GM18502 (cell line): ENCODE measurements around the gene SPOCK1.

ENCODE experiments used
- ATAC-seq: cut with Tn5 transposase; IDR thresholded peaks from one replicate; pipeline ENCODE4 v1.9.1; 2021; ENCODE audit warnings: mild to moderate bottlenecking; ENCODE audit not compliant: unreplicated experiment, poor library complexity

Gene SPOCK1

DNA sequence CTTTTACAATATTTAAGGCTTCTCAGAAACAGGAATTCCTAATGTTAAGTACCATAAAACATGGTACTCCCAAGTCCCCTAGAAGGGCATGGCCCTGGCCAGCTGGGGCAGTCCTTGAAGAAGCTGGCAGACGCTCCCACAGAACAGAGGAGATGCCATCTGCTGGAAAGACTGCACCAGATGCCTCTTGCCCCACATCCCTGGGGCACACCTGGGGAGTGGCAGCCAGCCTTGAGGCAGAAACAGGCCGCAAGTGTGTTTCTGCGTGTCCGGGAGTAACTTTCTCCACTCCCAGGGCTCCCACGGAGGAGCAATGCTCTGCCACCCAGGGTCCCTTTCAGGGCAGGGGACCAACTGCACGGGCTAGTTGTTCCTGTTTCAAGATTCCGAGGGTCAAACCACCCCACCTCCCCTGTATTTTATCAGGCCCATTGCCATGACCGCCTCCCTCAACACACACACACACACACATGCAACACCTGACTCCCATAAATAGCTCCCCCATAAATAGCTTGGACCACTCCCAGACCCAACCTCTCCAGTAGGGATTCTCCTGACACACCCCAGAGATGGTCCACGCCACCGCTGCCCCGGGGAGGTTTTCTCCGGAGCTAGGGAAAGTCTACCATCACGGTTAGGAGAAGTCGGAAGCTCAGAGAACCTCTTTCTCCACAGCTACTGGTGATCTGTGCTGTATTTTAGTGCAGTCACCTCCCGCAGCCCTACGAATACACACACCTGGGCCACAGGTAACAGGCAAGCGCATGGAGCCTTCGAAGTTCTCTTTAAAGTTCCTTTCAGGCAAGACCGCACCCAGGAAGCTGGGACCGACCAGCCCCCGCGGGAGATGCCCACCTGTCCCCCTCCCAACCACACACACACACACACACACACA is 1.5 kb downstream of the SPOCK1 start:
- no peak for ATAC-seq

DNA sequence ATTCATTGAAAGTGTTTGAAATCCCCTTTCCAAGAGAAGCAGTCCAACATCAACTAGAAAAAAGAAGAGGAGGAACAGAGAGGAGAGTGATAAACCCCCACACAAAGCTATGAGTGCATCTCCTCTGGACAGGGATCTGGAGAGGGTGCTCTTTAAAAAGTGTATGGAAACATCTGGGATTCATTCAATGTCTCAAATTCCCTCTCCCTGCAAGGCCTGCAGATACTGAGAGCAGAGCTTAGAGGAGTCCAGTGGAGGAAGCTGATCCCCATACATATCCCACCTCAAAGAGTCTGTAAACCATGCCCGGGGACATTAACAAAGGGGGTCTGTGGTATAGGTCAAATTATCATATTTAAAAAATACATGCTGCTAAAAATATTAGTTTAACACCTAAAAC is 2.2 kb downstream of the SPOCK1 start:
- no peak for ATAC-seq

DNA sequence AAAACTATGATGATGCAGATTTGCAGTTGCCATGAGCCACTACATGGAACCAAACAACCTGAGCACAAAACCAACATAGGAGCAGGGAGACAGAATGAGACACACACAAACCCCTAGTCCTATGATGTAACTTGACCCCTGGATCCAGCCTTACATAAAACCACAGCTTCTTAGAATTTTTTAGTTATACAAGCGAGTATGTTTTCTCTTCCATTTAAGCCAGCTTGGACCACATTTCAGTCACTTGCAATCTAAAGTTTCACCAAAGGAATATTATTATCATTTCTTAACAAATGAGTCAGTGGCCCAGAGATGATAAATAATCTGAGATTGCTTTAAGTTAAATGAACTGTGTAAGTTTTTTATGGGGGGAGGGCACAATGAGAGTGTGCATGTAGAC is 6.8 kb downstream of the SPOCK1 start:
- no peak for ATAC-seq

DNA sequence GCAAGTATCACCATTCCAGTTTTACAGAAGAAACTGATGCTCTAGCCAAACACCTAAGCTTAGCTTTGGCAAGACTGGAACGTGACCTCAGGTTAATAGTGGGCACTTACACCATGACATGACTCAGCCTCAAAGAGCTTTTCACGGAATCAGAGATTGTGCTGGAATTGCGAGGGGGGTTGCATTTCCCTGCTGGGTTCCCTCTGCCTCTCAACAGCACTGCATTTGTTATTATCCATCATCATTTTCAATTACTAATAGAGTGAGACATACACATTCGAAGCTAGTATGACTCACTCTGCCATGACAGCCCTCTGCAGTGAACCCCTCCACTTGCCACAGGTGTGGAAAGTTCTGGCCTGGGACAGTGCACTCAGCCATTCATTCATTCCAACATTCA is 8.0 kb downstream of the SPOCK1 start:
- ATAC-seq: no peak

DNA sequence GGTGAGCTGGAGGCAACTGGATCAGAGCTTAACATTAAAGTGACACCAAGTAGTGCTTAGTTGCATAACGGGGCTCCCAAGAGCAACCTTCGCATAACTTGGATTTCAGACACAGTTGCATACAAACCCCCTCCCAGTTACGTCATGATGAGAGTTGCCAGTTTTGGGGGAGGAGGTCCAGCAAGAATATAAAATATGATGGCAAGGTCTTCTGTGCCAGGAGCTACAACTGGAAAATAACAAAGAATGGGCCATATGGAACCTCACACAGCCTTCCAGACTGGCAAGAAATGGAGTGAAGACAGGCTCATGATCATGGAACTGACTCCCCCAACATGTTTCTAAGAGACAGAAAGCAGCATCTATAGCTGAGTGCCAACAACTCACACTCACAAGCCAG is 8.5 kb downstream of the SPOCK1 start:
- no peak for ATAC-seq

DNA sequence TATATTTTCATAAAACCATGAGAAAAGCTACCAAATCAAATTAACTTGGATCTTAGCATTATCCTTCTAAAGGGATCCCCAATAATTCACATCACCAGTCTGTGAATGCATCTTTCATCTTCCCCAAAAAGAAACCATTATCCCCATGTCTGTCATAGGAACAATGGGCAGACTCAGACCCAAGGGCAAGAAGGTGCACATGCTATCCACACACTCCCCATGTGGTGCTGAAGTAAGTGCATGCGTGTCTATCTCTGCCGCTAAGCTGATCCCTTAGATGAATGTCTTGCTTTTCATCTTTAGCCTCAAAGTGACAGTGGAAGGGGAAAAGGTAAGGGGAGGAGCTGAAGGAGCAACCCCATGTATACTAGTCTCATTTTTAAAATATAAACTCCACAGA is 10.2 kb downstream of the SPOCK1 start:
- no peak for ATAC-seq

DNA sequence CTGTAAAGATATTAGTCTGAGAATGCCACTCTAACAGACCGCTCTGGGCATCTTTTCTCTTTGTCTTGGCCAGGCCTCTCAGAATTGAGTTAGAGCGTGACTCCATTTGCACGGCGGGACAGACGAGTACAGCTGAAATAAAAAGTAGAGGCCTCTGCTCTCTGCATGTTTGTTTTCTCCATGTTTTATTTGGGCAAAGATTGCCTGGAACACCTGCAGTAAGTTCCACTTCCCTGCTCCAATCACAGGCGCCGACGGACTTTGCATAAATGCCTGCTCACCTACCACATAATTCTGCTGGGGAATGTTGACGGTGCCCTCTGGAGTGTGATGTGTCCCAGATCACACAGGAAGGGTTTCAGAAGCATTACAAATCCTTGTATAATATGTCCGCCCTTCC is 10.6 kb downstream of the SPOCK1 start:
- ATAC-seq: no peak

DNA sequence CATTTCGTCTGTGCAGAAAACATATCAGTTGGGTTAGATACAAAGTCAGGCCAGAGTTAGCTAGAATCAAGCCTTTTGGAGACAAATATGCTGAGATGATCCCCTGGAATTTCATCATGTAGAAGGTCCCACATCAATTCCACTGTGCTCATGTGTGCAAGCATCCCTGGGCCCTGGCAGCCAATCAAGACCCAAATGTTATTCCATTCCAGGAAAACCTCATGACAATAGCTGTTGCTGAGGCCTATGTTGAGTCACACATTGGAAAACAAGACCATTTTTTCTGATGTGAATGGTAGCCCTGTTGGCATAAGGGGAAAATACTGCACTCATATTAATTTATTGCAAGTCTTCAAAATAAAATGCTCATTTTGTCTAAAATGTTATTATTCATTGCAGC is 11.5 kb downstream of the SPOCK1 start:
- no peak for ATAC-seq

DNA sequence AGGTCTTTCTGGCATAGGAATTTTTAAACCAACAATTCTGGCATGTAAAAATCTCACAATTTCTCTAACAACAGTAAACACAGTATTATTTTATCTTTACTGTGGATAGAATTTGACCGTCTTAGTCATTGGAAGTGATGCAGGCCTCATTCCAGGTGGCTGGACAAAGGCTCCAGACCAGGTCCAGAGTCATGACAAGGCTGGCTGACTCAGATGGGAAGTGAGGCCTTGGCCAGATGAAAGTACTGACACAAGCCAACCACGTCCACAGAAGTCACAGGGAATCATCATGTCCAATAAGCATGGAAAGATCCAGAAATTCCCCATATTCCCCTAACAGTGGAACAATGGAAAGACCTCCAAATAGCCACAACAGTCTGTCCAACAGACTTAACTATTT is 12.4 kb downstream of the SPOCK1 start:
- ATAC-seq: no peak

DNA sequence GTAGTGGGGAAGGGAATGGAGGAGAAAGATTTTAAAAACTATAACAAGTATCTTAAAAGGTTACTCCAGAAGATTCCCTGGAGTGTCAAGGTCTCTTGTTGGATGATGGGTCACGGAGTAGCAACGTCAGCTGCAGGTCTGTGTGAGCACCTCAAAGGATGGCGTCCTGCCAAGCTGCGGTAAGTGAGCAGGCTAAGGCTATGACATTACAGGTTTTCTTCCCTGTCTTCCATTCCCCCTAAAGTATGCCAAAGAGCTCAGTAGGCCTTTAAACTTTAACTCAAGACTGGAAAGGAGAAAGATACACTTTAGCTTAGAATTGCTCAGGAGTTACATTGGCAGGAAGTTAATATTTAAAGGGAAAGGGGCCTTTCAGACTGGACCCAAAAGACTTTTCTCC is 17.5 kb downstream of the SPOCK1 start:
- no peak for ATAC-seq

DNA sequence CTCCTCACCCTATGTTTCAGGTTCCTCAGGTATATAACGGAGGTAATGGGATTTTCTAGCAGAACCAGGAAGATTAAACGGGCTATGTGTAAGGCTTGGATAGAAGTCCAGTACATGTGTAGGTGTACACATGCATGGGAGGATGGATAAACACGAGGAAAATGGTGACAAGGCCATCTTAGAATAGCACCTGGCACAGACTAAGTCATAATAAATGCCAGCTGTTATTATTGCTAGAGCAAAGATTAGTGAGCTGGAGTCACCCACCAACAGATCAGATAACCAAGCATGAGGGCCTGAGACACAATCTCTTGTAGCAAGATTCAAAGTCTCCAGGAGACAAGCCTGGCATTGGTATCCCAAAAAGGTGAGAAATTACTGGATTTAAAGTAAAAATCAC is 21.1 kb downstream of the SPOCK1 start:
- ATAC-seq: no peak

DNA sequence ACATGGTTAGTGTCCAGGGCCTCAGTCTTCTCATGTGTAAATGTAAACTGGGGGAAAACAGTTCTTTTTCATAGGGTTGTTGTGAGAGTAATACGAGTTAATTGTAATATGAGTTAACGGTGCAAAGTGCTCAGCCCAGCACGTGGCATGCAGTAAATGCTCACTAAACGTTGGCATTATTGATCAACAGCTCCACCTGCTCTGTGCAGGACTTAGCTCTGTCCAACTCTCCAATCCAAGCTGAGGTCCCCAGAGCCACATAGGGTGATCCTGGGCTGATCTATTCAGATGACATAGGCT is 28.3 kb downstream of the SPOCK1 start:
- ATAC-seq: no peak

DNA sequence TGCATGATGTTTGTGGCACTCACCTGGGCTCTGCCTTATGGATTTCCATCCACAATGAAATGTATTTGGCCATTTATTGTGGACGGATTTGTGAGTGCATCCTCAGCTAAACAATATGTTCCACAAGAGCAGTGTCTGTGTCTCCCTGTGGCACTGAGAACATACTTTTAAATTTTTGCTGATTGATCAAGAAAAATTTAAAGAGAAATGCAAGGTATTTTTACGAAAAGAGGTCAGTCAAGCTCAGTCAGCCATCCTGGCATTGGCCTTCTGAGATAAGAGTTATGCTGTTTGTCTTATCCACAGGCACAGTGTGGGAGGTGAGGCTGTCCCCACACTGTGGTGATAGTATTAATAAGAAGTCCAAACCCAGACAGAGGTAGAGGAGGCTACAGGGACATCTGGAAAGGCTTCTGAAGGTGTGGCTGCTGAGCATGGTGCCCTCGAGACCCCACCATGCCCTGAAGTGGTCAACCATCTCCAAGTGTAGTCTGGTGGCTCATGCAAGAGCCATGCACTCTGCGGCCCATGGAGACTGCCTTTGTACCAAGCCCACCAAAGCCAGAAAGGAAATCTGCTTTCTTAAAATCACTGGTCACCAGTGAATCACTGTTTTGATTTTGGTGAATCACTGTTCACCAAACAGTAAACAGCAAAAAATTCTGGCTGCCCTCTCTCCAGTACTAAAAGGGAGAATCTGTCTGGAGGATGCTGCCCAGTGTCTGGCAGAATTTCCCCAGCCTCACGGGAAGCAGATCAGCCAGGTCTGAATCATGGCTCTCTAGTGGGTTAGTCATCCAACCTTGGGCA is 28.8 kb downstream of the SPOCK1 start:
- ATAC-seq: no peak

DNA sequence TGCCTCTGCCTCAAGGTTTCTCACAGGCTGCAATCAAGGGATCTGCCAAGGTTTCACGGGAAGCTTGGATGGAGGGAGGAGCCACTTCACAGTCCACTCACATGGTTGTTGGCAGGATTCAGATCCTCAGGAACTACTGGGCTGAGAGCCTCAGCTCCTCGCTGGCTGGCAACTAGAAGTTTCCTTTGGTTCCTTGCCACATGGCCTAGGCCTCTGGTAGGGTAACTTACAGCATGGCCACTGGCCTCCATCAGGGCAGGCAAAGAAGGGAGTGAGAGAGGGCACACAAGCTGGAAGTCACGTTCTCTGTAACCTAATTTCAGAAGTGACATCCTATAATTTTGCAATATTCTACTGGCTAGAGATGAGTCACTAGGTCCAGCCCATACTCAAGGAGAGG is 32.2 kb downstream of the SPOCK1 start:
- no peak for ATAC-seq

DNA sequence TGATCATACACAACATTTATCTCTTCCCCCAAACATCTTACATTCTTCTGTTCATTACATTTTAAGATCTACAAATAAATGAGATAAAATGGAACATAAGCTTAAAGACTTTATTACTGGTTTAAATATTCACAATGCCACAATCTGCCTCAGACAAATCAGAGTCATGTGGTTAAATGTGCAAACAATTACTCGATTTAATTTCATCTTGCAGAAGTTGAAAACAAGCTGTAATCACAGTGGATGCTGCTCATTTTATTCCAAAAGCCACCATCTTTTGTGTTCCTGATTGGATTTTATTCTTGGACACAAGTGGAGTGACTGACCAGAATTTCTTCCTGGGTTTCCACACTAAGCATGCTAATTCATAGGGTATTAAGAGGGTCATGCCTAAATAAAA is 33.2 kb downstream of the SPOCK1 start:
- no peak for ATAC-seq

DNA sequence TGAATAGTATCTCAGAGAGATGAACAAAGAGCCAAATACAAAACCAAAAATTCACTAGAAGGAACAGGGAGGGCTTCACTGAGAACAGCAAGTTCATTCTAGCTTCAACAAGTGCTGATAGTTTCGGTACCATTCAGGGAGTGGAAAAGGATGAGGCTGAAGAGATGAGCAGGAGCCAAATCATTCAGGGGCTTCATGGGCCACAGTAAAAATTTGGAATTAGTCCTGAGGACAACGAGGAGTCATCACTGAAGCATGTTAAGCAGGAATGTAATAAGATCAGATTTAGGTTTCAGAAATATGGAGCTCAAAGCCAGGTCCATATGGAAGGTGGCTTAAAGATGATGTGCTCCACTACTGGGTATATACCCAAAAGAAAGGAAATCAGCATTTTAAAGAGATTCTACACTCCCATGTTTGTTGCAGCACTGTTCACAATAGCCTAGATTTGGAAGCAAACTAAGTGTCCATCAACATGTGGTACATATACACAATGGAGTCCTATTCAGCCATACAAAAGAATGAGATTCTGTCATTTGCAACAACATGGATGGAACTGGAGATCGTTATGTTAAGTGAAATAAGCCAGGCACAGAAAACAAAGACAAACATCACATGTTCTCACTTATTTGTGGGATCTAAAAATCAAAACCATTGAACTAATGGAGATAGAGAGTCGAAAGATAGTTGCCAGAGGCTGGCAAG is 36.2 kb downstream of the SPOCK1 start:
- ATAC-seq: no peak

DNA sequence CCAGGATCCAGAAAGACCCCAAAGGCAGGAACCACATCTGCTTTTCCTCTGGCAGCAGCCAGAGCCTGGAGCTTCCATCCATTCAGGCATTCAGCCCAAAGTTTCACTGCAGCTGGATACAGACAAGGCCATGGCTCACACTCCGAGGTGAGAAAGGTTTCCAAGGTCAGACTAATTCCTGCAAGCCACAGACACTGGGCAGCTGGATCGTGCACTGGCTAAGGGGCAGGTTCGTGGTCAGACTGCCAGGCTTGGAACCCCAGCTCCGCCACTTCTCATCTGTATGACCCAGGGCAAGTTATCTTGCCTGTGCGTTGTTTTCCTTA is 36.9 kb downstream of the SPOCK1 start:
- ATAC-seq: no peak

DNA sequence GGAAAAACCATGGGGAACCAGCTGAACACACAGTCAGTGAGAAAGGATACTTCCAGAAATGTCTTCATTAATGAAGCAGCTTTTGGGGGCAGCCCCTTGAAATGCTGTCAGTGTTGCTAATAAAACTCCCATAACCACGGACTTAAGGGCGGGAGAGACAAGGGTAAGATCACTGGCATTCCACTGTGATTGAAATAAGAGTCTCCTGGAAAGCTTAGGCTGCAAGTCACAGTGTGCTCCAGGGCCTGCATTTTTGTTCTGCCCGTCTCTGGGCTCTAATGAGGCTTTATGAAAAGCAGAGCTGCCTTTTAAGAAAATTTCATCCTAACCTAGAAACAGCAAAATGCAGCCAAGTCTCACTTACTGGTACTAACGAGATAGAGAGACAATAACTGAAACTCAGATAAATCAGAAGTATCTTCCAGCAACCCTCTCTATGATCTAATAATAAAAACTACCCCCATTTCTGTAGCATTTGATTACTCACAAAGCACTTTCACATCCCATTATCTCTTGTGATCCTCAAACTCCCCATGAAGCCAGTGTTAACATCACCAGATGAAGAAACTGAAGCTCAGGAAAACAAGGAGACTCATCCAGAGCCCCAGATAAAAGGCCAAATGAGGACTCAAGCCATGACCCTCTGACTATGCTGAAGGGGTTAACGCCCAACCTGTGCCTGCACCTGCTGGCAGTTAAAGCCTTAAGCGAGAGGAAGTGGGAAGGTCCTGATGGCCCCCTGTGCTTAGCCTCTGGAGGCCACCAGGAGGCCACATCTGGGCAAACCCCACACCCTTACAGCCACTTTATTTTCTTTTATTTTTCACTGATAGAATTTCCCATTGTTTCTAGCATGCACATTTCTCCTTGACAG is 37.5 kb downstream of the SPOCK1 start:
- ATAC-seq: no peak

DNA sequence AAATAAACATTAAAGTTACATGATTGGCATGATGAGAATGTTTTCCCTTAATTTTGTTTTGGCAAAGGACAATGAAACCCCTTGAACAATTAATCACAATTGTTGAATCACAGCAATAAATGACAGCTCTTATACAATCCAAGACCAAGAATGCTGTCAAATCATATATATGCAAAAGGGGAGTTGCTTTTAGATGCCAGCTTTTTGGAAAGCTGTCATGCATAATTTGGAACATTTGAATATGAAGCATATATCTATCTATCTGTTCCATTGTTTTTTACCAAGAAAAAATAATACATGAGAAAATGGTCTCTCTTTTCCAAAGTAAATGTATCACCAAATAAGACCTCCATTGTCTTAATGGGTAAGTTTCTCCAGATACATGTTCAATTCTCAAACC is 44.5 kb downstream of the SPOCK1 start:
- no peak for ATAC-seq

DNA sequence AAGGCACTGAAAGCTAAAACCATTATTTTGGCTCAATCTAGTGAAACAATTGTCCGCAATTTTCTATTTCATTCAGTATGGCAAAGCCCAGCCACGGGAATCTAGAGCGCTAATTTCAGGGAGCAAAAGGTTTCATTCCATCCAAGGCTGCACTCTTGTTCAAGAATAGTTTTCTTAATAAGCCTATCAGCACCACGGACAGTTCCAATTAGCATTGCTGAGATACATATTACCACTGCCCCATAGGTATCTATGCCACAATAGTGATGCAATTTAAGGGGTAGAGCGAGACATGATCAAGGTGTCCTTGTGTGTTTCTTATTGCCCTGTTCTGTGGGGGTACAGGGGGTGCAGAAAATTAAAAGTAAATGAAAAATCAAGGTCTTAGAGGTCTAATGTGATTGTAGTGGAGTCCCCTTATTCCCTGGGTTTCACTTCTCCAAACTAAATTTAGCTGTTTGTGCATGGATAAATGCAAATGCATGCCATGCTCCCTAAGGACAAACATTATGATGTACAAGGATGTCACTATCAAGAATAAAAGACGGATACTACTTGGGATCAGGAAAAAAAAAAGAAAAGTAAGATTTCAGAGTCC is 45.5 kb downstream of the SPOCK1 start:
- ATAC-seq: no peak
